SK-N-SH treated with all-trans-retinoic acid at 6 μM for 48 hours (cell line): Measurements from ENCODE around the gene DBN1.

Experiments used
- ATAC-seq: fragments of 200-7000 bp; cut with Tn5 transposase; 3 replicates; pipeline ENCODE4 v1.9.1; 2020; ENCODE audit warnings: mild to moderate bottlenecking, moderate library complexity
- ARNTL ChIP-seq: fragments of 450-650 bp; formaldehyde crosslinking; IDR thresholded peaks from 2 replicates; pipeline ENCODE4 v1.5.0; 2020; ENCODE audit warnings: low read depth, mild to moderate bottlenecking, moderate library complexity, borderline replicate concordance
- BACH2 ChIP-seq: fragments of 250-450 bp; sonication (Bioruptor Pico); IDR thresholded peaks from 2 replicates; pipeline ENCODE4 v1.9.0; 2021; ENCODE audit warnings: mild to moderate bottlenecking, borderline replicate concordance
- CREB5 ChIP-seq: fragments of 250-450 bp; sonication (Bioruptor Pico); IDR thresholded peaks from 2 replicates; pipeline ENCODE4 v1.5.1; 2020; ENCODE audit warnings: low read depth, mild to moderate bottlenecking, moderate library complexity
- ESRRG ChIP-seq: fragments of 250-450 bp; sonication (Bioruptor Pico); IDR thresholded peaks from 2 replicates; pipeline ENCODE4 v1.6.1; 2021; ENCODE audit warnings: mild to moderate bottlenecking
- GLIS3 ChIP-seq: fragments of 250-450 bp; sonication (Bioruptor Pico); IDR thresholded peaks from 2 replicates; pipeline ENCODE4 v1.5.0; 2020; ENCODE audit warnings: mild to moderate bottlenecking, moderate library complexity
- ISL1 ChIP-seq: fragments of 250-450 bp; sonication (Bioruptor Pico); IDR thresholded peaks from 2 replicates; pipeline ENCODE4 v2.1.2; 2022; ENCODE audit warnings: mild to moderate bottlenecking, moderate library complexity
- OSR1 ChIP-seq: fragments of 250-450 bp; sonication (Bioruptor Pico); IDR thresholded peaks from 2 replicates; pipeline ENCODE4 v1.8.0; 2022; ENCODE audit warnings: moderate library complexity, mild to moderate bottlenecking, inconsistent platforms
- PATZ1 ChIP-seq: fragments of 250-450 bp; sonication (Bioruptor Pico); IDR thresholded peaks from 2 replicates; pipeline ENCODE4 v1.8.0; 2020; ENCODE audit warnings: mild to moderate bottlenecking, moderate library complexity, borderline replicate concordance
- POU6F1 ChIP-seq: fragments of 250-450 bp; sonication (Bioruptor Pico); IDR thresholded peaks from 2 replicates; pipeline ENCODE4 v1.8.0; 2021; ENCODE audit warnings: low read depth, mild to moderate bottlenecking, moderate library complexity, borderline replicate concordance
- PPARA ChIP-seq: fragments of 250-450 bp; sonication (Bioruptor Pico); IDR thresholded peaks from 2 replicates; pipeline ENCODE4 v1.5.0; 2020; ENCODE audit warnings: mild to moderate bottlenecking, borderline replicate concordance
- RARB ChIP-seq: fragments of 250-450 bp; sonication (Bioruptor Pico); IDR thresholded peaks from 2 replicates; pipeline ENCODE4 v1.8.0; 2021; ENCODE audit warnings: mild to moderate bottlenecking, moderate library complexity
- SNAI2 ChIP-seq: fragments of 250-450 bp; sonication (Bioruptor Pico); IDR thresholded peaks from 2 replicates; pipeline ENCODE4 v1.5.0; 2020; ENCODE audit warnings: mild to moderate bottlenecking, moderate library complexity
- TCF4 ChIP-seq: fragments of 250-450 bp; sonication (Bioruptor Pico); IDR thresholded peaks from 2 replicates; pipeline ENCODE4 v1.8.0; 2021; ENCODE audit warnings: mild to moderate bottlenecking, moderate library complexity, borderline replicate concordance
- TOX ChIP-seq: fragments of 250-450 bp; sonication (Bioruptor Pico); IDR thresholded peaks from 2 replicates; pipeline ENCODE4 v1.8.0; 2021; ENCODE audit warnings: mild to moderate bottlenecking, moderate library complexity, borderline replicate concordance
- TSHZ2 ChIP-seq: fragments of 250-450 bp; sonication (Bioruptor Pico); IDR thresholded peaks from 2 replicates; pipeline ENCODE4 v1.5.0; 2020; ENCODE audit warnings: mild to moderate bottlenecking, moderate library complexity
- ZC3H10 ChIP-seq: fragments of 250-450 bp; sonication (Bioruptor Pico); IDR thresholded peaks from 2 replicates; pipeline ENCODE4 v1.5.1; 2021; ENCODE audit warnings: mild to moderate bottlenecking, moderate library complexity
- ZFP30 ChIP-seq: fragments of 450-650 bp; formaldehyde crosslinking; IDR thresholded peaks from 2 replicates; pipeline ENCODE4 v1.5.0; 2022; ENCODE audit warnings: mild to moderate bottlenecking, moderate library complexity
- ZNF565 ChIP-seq: fragments of 450-650 bp; formaldehyde crosslinking; conservative IDR thresholded peaks from 2 replicates; pipeline ENCODE4 v1.5.0; 2020; ENCODE audit warnings: low read depth, mild to moderate bottlenecking, moderate library complexity
- ZNF70 ChIP-seq: fragments of 450-650 bp; formaldehyde crosslinking; IDR thresholded peaks from 2 replicates; pipeline ENCODE4 v1.5.0; 2020; ENCODE audit warnings: mild to moderate bottlenecking, moderate library complexity
- ZNF8 ChIP-seq: fragments of 450-650 bp; formaldehyde crosslinking; IDR thresholded peaks from 2 replicates; pipeline ENCODE4 v1.5.0; 2020; ENCODE audit warnings: mild to moderate bottlenecking, moderate library complexity
- TF ChIP-seq, protein P1 (sequence below): fragments of 250-450 bp; sonication (Bioruptor Pico); IDR thresholded peaks from 2 replicates; pipeline ENCODE4 v1.5.1; 2021; ENCODE audit warnings: mild to moderate bottlenecking, moderate library complexity

Gene DBN1

GRCh38 chr5:177443144-177443983, 30.1 kb downstream of the DBN1 start:
- no peak for ATAC-seq
- TF ChIP-seq POU6F1 (CRISPR knock-in tag) = no peak
- no peak for TF ChIP-seq ZNF565 (CRISPR knock-in tag)
- TF ChIP-seq ISL1 = no peak
- TF ChIP-seq RARB = no peak
- TF ChIP-seq, protein P1, sequence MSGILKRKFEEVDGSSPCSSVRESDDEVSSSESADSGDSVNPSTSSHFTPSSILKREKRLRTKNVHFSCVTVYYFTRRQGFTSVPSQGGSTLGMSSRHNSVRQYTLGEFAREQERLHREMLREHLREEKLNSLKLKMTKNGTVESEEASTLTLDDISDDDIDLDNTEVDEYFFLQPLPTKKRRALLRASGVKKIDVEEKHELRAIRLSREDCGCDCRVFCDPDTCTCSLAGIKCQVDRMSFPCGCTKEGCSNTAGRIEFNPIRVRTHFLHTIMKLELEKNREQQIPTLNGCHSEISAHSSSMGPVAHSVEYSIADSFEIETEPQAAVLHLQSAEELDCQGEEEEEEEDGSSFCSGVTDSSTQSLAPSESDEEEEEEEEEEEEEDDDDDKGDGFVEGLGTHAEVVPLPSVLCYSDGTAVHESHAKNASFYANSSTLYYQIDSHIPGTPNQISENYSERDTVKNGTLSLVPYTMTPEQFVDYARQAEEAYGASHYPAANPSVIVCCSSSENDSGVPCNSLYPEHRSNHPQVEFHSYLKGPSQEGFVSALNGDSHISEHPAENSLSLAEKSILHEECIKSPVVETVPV (CRISPR knock-in tag) = no peak
- no peak for TF ChIP-seq PATZ1 (CRISPR knock-in tag)
- no peak for TF ChIP-seq TCF4 (CRISPR knock-in tag)
- TF ChIP-seq TOX (CRISPR knock-in tag) = no peak
- TF ChIP-seq ARNTL (CRISPR knock-in tag) = no peak
- TF ChIP-seq TSHZ2 (CRISPR knock-in tag) = no peak
- no peak for TF ChIP-seq BACH2 (CRISPR knock-in tag)
- TF ChIP-seq OSR1 (CRISPR knock-in tag) = no peak
- TF ChIP-seq ZFP30 (CRISPR knock-in tag) = no peak
- no peak for TF ChIP-seq ZNF70 (CRISPR knock-in tag)
- TF ChIP-seq SNAI2 = no peak
- TF ChIP-seq ESRRG (CRISPR knock-in tag) = no peak
- no peak for TF ChIP-seq PPARA
- TF ChIP-seq ZNF8 = no peak
- no peak for TF ChIP-seq ZC3H10 (CRISPR knock-in tag)

- ATAC-seq = no peak
- TF ChIP-seq ZFP30 (CRISPR knock-in tag) (no peak), TSHZ2 (CRISPR knock-in tag) (no peak), ARNTL (CRISPR knock-in tag) (no peak), SNAI2 (no peak), ZNF8 (no peak), TOX (CRISPR knock-in tag) (no peak), ZNF565 (CRISPR knock-in tag) (no peak), ISL1 (no peak), GLIS3 (no peak), ZC3H10 (CRISPR knock-in tag) (no peak), ZNF70 (CRISPR knock-in tag) (no peak), TCF4 (CRISPR knock-in tag) (no peak), ESRRG (CRISPR knock-in tag) (no peak), OSR1 (CRISPR knock-in tag) (no peak), CREB5 (CRISPR knock-in tag) (no peak), PPARA (no peak)
- TF ChIP-seq, protein P1 (CRISPR knock-in tag) = no peak
These were observed 31.2 kb downstream of the DBN1 start for GRCh38 chr5:177442066-177442826.
